ENCODE data around the gene JARID2. TPM values are rescaled to one million over a fixed set of nuclear protein-coding genes. Genes with fewer than 3 reads are reported as not detected.

JARID2 gene
- total RNA-seq, 2 donors from 2014 or later = 8.3 to 12.8 TPM

GRCh38 chr6:15408758-15409157, 162.9 kb downstream of the JARID2 start:
- Histone ChIP-seq H3K9me3 (no peaks in the 10 kb centered on the region), H3K36me3 (no peaks in the 10 kb centered on the region), H3K27ac (no peak overlapping the region), H3K4me1 (ENCODE audit: control insufficient read depth in 1 of 2, low read depth in 2 of 2) (peaks cover 0 to 18% of the 10 kb centered on the region in 2 donors), H3K27me3 (replicated peaks; ENCODE audit: insufficient read depth) (no peaks in the 10 kb centered on the region), H3K4me3 (no peak overlapping the region)
- ATAC-seq (ENCODE audit: insufficient number of reproducible peaks, low FRiP score, low read depth) (no peak), DNase-seq (ENCODE audit: low spot score) (no peak)
- no peak for TF ChIP-seq CTCF (IDR thresholded peaks at IDR 0.05)

- Histone ChIP-seq H3K27ac (no peak overlapping the region), H3K4me1 (ENCODE audit: control insufficient read depth in 1 of 2, low read depth in 2 of 2) (peaks cover 0 to 11% of the 10 kb centered on the region in 2 donors), H3K27me3 (replicated peaks; ENCODE audit: insufficient read depth) (no peaks in the 10 kb centered on the region), H3K4me3 (no peak overlapping the region), H3K9me3 (no peaks in the 10 kb centered on the region), H3K36me3 (no peaks in the 10 kb centered on the region)
- DNase-seq (ENCODE audit: low spot score) (no peak), ATAC-seq (ENCODE audit: insufficient number of reproducible peaks, low FRiP score, low read depth) (no peak)
- TF ChIP-seq CTCF (IDR thresholded peaks at IDR 0.05) = no peak
These were observed 163.6 kb downstream of the JARID2 start for GRCh38 chr6:15409301-15410125.

- Histone ChIP-seq H3K36me3 (no peaks in the 10 kb centered on the region), H3K27ac (no peak overlapping the region), H3K4me1 (ENCODE audit: control insufficient read depth in 1 of 2, low read depth in 2 of 2) (peaks cover 0 to 7% of the 10 kb centered on the region in 2 donors), H3K9me3 (no peaks in the 10 kb centered on the region), H3K27me3 (replicated peaks; ENCODE audit: insufficient read depth) (no peaks in the 10 kb centered on the region), H3K4me3 (no peak overlapping the region)
- no peak for ATAC-seq (ENCODE audit: insufficient number of reproducible peaks, low FRiP score, low read depth)
- DNase-seq (ENCODE audit: low spot score) = no peak
- TF ChIP-seq CTCF (IDR thresholded peaks at IDR 0.05) = no peak
These were observed 164.2 kb downstream of the JARID2 start for GRCh38 chr6:15410126-15410391.

GRCh38 chr6:15410752-15411151, 164.9 kb downstream of the JARID2 start:
- no peaks in the 10 kb centered on the region for H3K27me3 ChIP-seq (replicated peaks; ENCODE audit: insufficient read depth)
- TF ChIP-seq CTCF (IDR thresholded peaks at IDR 0.05) = no peak
- ATAC-seq (ENCODE audit: insufficient number of reproducible peaks, low FRiP score, low read depth) = no peak
- H3K4me3 ChIP-seq = no peak overlapping the region
- peaks cover 0 to 5% of the 10 kb centered on the region in 2 donors for H3K4me1 ChIP-seq (ENCODE audit: control insufficient read depth in 1 of 2, low read depth in 2 of 2)
- no peaks in the 10 kb centered on the region for H3K36me3 ChIP-seq
- H3K9me3 ChIP-seq = no peaks in the 10 kb centered on the region
- no peak for DNase-seq (ENCODE audit: low spot score)
- no peak overlapping the region for H3K27ac ChIP-seq

- no peak for DNase-seq (ENCODE audit: low spot score)
- Histone ChIP-seq H3K4me3 (no peak overlapping the region), H3K36me3 (no peaks in the 10 kb centered on the region), H3K27me3 (replicated peaks; ENCODE audit: insufficient read depth) (no peaks in the 10 kb centered on the region), H3K27ac (no peak overlapping the region), H3K9me3 (no peaks in the 10 kb centered on the region), H3K4me1 (ENCODE audit: control insufficient read depth in 1 of 2, low read depth in 2 of 2) (peaks cover 0 to 5% of the 10 kb centered on the region in 2 donors)
- ATAC-seq (ENCODE audit: insufficient number of reproducible peaks, low FRiP score, low read depth) = no peak
- no peak for TF ChIP-seq CTCF (IDR thresholded peaks at IDR 0.05)
These were observed 165.9 kb downstream of the JARID2 start for GRCh38 chr6:15411766-15412165.

Measured in thoracic aorta (tissue), 2 donors.